Measurements from ENCODE around the gene EPB42. TPM values are rescaled to one million over a fixed set of nuclear protein-coding genes. Genes with fewer than 3 reads are reported as not detected.

EPB42 gene
- total RNA-seq, 1 experiment from 2014 or later = not detected

DNA sequence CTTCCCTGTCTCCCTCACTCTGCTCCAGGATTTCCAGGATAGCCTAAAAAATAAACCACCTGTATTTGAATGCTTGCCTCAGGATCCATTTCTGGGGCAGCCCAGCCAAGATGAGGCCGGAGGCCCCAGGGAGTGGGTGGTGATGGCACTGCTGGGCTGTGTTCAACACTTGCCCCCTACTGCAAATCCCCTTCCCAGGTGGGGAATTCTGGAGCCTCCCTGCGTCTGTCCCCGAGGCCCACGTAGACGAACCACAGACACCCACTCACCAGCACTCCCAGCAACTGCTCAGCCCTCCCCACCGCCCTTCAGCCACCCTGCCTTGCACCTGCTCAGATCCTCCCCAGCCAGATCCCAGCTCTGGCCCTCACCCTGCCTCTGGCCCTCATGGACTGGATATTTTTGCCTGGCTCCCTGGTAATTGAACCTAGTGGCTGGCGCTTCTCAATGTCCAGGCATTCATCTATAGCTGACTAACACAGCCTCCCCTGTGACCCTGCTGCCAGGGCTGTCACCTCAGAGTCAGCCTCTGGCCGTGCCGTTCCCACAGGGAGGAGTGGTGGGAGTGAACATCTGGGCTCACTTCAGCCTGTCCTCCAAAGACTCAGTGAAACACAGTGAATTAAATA is 17.1 kb upstream of the EPB42 start:
- Mint-ChIP-seq H3K36me3 (ENCODE audit: insufficient read depth in 1 of 3, low read depth in 3 of 3) (no peaks in the 10 kb centered on the region), H3K27me3 (ENCODE audit: low read depth) (peaks cover 13% of the 10 kb centered on the region), H3K4me3 (no peak overlapping the region), H3K9me3 (no peaks in the 10 kb centered on the region; a peak in 1 of 5 replicates), H3K27ac (peak overlapping the region in 1 of 3 experiments; percentile 70; a peak in 2 of 7 replicates), H3K4me1 (0 out of 4 replicates have a peak, but pooled peaks cover 0 to 2% of the 10 kb centered on the region in 2 experiments)
- Histone ChIP-seq H3K18ac (ENCODE audit: insufficient read length, low read depth, low read length) (no peak overlapping the region), H4K5ac (ENCODE audit: insufficient read length, low read depth, low read length) (no peak overlapping the region), H3K23ac (ENCODE audit: insufficient read length, low read depth, low read length) (no peak overlapping the region), H2BK120ac (ENCODE audit: low read depth, low read length, poor library complexity, severe bottlenecking) (no peak overlapping the region), H4K20me1 (ENCODE audit: control insufficient read depth, insufficient read depth, insufficient read length) (no peaks in the 10 kb centered on the region), H3K27ac (ENCODE audit: insufficient read length, low read depth, low read length) (no peak overlapping the region), H3K14ac (ENCODE audit: insufficient read depth, low read length) (no peak overlapping the region; the same call in 1 of the 2 replicates), H3T11ph (ENCODE audit: low read length) (no peak overlapping the region), H4K8ac (replicated peaks; ENCODE audit: insufficient read length, low read depth, low read length) (no peak overlapping the region), H3K4me2 (ENCODE audit: insufficient read depth, insufficient read length, low read length) (no peak overlapping the region), H3K4me1 (ENCODE audit: insufficient read depth, low read length) (no peaks in the 10 kb centered on the region), H2AFZ (ENCODE audit: low read length) (no peak overlapping the region), H3K4ac (ENCODE audit: low read depth, low read length) (no peak overlapping the region), H3K56ac (ENCODE audit: insufficient read length, low read depth, low read length) (no peak overlapping the region), H3K79me1 (ENCODE audit: insufficient read depth, low read depth, low read length, poor library complexity, severe bottlenecking) (no peaks in the 10 kb centered on the region), H2BK15ac (ENCODE audit: low read depth, low read length) (no peak overlapping the region), H3K27me3 (ENCODE audit: insufficient read depth, low read length) (no peaks in the 10 kb centered on the region), H2BK5ac (ENCODE audit: insufficient read length, low read length) (no peak overlapping the region), H2BK20ac (ENCODE audit: low read depth, low read length, poor library complexity, severe bottlenecking) (no peak overlapping the region), H4K91ac (ENCODE audit: insufficient read length, low read depth, low read length) (no peak overlapping the region), H3K9me3 (ENCODE audit: control insufficient read depth, low read depth, low read length) (no peaks in the 10 kb centered on the region), H2AK5ac (ENCODE audit: insufficient read length, low read length) (no peak overlapping the region), H2BK12ac (ENCODE audit: insufficient read length, low read depth, low read length) (no peak overlapping the region), H3K79me2 (ENCODE audit: insufficient read depth, low read length) (no peaks in the 10 kb centered on the region), H3K23me2 (ENCODE audit: insufficient read length, low read depth, low read length, poor library complexity, severe bottlenecking) (no peaks in the 10 kb centered on the region), H3K9ac (ENCODE audit: extremely low read depth, insufficient read length, low read length) (no peak overlapping the region)
- TF ChIP-seq, protein P1, sequence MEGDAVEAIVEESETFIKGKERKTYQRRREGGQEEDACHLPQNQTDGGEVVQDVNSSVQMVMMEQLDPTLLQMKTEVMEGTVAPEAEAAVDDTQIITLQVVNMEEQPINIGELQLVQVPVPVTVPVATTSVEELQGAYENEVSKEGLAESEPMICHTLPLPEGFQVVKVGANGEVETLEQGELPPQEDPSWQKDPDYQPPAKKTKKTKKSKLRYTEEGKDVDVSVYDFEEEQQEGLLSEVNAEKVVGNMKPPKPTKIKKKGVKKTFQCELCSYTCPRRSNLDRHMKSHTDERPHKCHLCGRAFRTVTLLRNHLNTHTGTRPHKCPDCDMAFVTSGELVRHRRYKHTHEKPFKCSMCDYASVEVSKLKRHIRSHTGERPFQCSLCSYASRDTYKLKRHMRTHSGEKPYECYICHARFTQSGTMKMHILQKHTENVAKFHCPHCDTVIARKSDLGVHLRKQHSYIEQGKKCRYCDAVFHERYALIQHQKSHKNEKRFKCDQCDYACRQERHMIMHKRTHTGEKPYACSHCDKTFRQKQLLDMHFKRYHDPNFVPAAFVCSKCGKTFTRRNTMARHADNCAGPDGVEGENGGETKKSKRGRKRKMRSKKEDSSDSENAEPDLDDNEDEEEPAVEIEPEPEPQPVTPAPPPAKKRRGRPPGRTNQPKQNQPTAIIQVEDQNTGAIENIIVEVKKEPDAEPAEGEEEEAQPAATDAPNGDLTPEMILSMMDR (conservative IDR thresholded peaks at IDR 0.05) = no peak
- WGBS (ENCODE audit: extremely low coverage, insufficient read length, low lambda C conversion rate) = no CpG with 5 or more reads among the region's 9 CpGs
- DNase-seq = no peak
